EH (cell line): ENCODE measurements around the gene NOVA2.

Experiments
- DNase-seq: peaks from one replicate; pipeline ENCODE4 v3.0.0-alpha.2; 2015; ENCODE audit warnings: low read depth

NOVA2 gene

GRCh38 chr19:46000491-46001246 is 27.0 kb upstream of the NOVA2 start:
- no peak for DNase-seq

GRCh38 chr19:45999653-46000121 is 26.0 kb upstream of the NOVA2 start:
- DNase-seq, result peak; percentile 44

- DNase-seq, result no peak
These were observed 25.2 kb upstream of the NOVA2 start for GRCh38 chr19:45998834-45999233.

DNA sequence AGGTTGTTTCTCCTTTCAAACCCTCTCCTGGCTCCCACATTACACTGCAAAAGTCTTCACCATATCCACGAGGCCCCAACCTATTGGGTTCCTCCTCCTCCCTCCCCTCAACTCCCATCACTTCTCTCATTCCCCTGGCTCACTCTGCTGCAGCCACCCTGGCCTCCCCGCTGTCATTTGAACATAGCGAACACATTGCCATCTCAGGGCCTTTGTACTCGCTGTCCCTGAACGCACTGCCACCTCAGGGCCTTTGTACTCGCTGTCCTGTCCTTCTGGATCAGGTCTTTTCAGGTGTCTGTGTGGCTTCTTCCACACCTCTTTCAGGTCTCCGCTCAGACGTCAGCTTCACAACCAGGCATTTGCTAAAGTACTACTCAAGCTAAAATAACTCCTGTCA is 23.3 kb upstream of the NOVA2 start:
- DNase-seq, result no peak

DNA sequence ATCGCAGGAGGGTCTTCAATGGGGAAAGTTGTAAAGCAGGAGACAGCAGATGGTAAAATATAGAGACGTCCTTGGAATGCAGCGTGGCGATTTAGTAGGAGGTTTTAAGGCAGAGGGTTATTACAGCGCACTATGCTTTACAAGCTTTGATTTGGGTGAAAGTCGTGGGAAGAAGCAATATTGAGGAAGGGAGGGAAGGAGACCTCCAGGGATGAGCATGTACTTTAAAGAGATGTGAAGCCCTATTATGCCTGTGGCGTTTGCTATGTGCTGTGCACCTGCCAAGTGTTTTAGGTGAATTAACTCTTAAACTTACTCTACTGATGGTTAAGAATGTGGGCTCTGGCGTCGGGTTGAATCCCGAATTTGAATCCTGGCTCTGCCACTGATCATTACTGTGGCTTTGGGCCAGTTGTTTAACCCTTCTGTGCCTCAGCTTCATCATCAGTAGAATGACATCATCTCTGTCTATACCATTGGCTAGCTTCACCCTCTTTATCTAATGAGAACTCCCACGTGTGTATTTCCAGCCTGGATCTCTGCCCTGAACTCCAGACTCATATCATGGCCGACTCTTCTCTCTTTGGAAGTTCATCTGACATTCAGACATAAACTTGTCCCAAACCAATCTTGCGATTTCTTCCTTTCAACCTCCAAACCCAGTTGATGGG is 22.2 kb upstream of the NOVA2 start:
- DNase-seq, result no peak

DNA sequence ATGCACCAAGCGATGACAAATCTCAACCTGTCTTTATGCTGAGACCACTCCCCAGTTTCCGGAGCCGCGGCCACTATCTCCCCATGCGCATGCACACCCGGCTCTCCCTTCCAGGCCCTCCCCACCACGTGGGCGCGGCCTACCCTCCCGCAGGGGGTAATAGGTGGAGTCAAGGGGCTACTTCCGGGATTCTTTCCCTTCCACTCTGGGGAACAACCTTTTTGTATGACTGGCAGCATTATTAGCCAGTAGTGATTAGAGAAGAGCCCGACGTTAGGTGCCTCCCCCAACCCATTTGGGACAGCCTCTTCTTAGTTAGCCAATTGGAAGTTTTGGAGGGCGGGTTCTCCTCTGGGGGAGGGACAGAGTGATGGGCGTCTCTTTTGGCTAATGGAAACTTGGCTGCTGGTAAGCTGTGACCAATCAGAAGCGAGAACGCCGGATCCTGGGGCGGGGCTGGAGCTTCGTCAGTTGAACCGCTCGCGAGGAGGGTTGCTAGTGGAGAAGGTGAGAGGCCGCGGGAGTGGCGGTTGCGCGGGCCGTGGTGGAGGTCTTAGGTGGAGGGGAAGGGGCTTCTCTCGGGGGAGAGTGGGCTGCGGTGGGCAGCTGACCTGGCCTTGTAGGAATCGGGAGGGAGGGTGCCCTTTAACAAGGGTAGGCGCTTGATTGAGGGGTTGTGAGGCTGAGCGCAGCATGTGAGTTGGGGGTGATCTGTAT is 21.5 kb upstream of the NOVA2 start, which contains the start of gene CCDC61:
TSS of gene CCDC61 (plus strand) at position 470 of the 717 bp plus-strand sequence. CDS start 7,552 bp downstream, outside the sequence.
- DNase-seq, result peak; percentile 100

DNA sequence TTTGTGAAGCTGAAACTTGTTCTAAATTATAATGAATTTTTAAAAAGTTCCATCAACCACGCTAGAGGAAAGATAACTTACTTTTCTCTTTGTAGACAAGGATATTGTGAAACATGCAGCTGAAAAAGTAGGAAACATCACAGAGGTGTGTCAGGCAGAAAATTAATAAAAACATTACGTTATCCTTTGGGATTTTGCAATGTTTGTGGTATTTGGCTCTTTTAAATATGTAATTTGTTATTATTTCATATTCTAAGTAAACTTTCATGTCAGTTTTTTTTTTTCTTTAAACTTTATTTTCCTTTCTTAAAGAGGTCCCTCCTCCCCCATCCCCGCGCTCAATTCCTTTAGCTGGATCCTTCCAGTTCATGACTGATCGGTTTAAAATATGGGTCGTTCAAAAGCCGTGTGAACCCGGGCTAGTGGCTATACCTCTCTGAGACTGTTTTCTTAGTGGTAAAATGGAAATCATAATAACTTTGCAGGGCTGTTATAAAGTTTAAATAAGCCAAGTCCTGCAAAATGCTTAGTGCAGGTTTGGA is 20.9 kb upstream of the NOVA2 start:
- DNase-seq, result no peak

DNA sequence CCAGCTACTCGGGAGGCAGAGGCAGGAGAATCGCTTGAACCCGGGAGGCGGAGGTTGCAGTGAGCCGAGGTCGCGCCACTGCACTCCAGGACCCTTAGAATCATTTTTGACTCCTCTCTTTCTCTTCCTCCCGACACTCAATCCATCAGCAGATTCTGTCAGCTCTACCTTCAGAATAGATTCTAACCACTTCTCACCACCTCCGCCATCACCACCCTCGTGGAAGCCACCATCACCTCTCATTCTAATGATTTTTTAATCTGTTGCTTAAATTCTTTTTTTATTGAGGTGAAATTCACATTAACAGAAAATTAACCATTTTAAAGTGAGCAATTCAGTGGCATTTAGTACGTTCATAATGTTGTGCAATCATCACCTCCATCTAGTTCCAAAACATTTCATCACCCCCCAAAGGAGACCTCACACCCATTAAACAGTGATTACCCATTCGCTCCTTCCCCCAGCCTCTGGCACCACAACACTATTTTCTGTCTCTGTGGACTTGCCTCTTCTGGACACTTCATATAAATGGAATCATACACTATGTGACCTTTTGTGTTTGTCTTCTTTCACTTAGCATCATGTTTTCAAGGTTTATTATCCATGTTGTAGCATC is 16.6 kb upstream of the NOVA2 start:
- DNase-seq, result no peak

GRCh38 chr19:45985321-45985720 is 11.7 kb upstream of the NOVA2 start:
- DNase-seq, result no peak

GRCh38 chr19:45981350-45981749 is 7.7 kb upstream of the NOVA2 start:
- DNase-seq, result peak; percentile 20

DNA sequence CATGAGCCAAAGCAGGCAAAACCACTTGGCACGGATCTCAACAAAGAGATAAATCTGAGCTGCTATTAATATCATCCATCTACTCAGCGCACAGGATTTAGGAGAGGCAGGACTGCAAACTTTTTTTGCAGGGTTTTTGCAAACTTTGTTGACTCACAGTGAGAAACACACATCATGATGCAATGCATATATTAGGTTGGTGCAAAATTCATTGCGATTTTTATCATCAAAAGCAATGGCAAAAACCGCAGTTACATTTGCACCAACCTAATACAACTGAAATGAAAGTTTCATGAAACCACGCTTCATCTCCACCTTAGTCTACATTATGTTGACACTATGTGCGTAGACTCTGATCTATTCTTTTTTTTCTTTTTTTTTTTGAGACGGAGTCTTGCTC is 4.5 kb upstream of the NOVA2 start:
- no peak for DNase-seq

GRCh38 chr19:45976178-45976577 is 2.5 kb upstream of the NOVA2 start:
- no peak for DNase-seq

DNA sequence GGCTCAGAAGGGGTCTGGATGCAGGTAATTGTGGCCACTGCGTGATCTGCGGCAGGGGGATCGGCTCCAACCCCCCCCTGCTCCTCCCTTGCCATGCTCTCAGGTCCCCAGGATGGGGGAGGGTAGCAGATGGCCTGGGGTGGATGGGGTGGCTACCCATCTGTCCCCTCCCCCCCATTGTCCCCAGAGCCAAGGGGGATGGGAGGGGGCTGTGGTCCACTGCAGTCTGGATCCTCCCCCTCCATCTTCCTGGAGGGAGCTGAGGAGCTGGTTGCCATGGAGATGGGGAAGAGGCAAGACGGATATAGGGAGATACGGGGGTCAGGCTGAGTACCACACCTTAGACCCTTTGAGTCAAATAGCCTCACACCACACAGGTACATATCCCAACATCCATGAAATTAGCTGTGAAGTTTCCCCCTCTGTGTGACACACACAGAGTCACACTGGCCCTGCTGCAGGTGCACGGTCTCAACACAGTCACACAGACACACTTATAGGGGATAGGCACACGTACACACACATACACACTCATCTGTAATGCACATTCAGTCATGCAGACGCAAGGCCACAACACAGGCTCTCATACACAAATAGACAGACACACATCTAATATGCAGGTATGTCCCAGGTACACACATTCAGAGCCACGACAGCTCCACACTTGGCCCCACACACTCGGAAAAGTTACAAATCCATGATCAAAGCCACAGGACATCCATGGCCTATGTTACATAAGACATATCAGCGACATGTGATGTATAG is 1.8 kb upstream of the NOVA2 start:
- DNase-seq, result no peak

DNA sequence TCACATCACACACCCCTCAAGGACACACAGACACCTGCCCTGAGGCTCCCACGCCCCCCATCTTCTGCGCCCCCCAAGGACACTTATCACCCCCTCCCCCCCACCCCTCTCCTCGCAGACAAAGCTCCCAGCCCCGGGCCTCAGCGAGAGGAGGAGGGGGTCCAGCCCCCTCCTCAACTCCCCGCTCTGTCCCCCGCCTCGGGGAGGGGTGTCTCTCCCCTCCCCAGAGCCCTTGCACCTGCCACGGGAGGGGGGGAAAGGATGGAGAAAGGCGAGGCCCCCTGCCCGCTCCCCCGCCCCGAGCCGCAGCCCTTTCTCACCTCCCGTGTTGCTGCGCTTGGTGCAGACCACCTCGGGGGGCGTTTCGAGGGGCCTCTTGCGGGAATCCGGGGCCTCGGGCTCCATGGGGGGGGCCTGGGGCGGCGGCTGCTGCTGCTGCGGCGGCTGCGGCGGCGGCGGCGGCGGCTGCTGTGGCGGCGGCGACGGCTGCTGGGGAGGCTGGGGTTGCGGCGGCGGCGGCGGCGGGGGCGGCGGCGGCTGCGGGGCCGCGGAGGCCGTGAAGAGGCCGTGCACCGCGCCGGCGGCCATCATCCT is 621 bp downstream of the NOVA2 start:
- no peak for DNase-seq

DNA sequence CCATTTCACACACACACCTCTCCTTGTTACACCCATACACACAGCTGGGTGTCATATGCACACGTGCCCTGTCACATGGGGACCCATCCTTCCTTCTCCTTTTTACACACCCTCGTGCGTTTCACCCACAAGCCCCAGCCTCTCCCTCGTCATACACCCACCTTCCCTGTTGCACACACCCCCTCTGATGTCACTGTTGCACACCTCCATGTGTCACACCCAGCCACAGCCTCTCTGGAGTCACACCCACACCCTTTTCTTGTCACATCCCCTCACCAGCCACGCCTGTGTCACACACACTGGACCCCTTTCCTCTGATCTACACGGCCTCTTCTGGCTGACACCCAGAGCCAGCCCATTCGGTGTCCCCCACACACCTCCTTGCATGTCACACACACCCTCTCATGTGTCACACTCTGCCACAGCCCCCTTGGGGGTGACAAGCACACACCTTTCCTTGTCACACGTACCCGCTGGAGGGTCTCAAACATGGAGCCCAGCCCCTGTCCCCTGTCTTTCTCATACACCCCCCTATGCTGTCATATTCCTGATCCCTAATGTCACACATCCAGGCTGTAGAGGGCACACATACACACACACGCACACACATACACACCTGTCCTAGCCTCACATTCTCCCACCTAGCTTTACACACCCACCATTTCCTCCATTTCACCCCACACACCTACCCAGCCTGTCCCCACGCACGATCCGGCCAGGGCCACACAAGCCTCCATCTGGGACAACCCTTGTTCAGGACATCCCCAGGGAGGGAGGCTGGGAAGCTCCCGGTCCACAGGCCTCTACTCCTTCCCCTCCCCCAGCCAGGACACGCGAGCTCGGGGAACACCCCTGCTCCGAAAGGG is 1.4 kb downstream of the NOVA2 start:
- DNase-seq, result no peak

DNA sequence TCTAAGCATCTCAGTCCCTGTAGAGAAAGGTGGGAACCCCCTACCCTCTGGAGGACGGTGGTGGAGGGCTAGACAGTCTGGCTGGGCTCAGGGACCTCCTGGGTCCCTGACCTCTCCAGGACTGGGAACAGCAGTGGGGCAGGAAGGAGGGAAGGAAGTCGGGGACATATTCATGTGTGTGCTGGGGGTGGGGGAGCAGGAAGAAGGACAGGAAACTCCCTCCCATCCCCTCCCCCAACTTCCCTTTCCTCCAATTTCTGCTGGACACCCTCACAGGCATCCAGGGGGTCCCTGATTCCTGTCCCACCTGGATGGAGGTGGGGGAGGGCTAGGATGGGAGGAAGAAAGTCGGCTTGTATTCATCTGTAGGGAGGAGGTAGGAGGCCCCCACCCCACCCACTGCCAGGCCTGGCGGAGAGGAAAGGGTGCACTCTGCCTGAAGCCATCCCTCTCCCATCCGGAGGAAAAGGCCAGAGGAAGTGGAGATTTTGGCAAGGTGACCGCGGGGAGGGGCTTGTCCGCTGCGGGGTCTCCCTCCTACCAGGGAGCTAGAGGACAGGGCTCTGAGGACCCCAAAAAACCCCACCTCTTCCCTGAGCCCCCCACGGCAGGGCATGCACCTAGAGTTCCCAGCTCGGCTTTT is 2.3 kb downstream of the NOVA2 start:
- no peak for DNase-seq

DNA sequence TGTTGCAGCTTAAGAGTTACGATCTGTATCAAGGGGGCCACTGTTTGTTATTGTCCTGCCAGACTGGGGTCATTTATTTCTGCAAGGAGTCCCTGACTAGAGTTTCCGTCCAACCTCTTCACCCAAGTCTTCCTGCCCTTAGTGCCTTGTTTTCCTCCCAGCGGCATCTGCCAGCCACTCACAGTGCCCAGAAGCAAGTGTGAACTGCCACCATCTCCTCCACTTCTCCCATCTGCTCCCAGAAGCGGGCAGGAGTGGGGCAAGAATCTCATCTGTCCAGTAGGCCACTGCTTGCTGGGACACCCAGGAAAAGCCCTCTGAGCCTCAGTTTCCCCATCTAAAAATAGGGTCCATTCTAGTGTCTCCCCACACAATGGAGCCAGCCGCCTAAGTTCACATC is 4.0 kb downstream of the NOVA2 start:
- no peak for DNase-seq

GRCh38 chr19:45968626-45969025 is 5.0 kb downstream of the NOVA2 start:
- DNase-seq, result no peak

DNA sequence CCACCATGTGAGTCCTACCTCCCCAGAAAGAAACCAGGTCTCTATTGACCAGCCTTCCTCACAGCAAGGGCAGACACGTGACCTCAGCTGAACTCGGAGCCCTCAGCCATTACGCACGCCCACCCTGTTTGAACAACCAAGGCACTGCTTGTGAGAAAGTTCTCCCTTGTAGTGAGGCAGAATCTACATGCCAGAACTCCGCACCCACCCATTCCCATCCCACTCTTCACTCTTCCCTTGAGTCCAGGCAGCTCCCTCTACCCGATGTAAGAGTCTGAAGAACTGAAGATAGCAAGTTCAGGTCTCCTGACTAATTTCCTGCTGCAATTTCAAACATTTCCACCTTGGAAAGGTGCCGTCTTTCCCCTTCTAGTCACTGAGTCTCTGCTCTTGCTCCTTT is 6.4 kb downstream of the NOVA2 start:
- no peak for DNase-seq
